ENCODE results near the gene CDK5RAP1.

CDK5RAP1 gene

GRCh38 chr20:33328157-33329137 is 72.9 kb downstream of the CDK5RAP1 start:
- DNase-seq: no peak

- no peak for DNase-seq
Observed at GRCh38 chr20:33325350-33325749, 76.0 kb downstream of the CDK5RAP1 start.

- DNase-seq: no peak
Observed at GRCh38 chr20:33323236-33323635, 78.1 kb downstream of the CDK5RAP1 start.

DNA sequence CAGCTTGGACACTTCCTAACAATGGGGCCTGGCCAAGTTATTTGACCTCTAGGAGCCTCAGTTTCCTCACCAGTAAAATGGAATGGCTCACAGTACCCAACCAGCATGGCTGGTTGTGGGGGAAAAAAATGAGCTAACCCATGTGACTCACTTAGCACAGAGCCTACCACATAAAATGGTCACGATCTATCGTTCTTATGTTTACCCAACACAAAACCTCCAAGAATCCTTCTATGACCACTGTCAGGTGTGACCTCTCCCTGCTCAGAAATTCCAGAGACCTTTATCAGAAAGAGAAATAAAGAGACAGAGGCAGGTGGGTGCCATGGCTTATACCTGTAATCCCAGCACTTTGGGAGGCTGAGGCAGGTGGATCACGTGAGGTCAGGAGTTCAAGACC is 78.9 kb downstream of the CDK5RAP1 start:
- no peak for DNase-seq

GRCh38 chr20:33320006-33320405 is 81.3 kb downstream of the CDK5RAP1 start:
- no peak for DNase-seq

DNA sequence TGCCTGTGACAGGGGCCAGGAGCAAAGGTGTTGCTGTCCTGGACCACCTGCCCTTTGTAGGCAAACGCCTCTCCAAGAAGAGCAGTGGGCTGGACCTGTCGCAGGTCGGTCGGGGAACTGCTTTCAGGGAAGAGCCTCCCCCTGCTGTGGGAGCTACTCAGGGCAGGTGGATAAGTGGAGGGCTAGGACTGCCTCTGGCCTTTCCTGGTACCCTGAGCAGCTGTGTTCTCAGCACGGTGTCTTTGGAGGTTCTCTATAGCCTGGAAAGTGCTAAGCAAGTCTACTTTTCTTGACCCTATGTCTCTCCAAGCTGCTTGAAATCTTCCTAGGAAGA is 83.3 kb downstream of the CDK5RAP1 start:
- DNase-seq: no peak

DNA sequence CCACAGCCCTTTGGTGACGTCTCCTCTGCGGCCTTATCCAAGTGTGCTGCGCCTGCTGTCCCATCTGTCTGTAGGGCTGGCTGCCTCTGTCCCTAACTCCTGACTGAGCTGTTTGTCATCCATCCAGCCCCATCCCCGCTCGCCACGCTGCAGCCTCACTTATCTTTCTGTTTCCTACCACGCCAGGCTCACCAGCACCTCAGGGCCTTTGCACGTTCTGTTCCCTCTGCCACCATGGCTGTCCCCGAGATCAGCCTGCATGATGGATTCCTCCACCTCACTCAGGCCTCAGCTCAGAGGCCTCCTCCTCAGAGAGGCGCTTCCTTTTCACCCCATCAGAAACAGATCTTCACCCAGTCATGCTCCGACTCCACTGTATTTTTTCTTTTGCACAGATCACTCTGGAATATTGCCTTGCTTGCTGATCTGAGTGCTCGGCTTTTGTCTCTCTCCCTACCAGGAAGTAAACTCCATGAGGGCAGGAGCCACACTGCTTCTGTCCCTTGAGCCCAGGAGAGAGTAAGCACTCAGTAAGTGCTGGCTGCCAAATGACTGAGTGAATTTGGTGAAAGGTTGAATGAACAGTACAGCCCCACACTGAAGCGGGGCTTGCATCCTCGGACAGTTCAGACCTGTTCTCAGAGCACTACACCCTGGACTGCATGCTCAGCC is 83.8 kb downstream of the CDK5RAP1 start:
- no peak for DNase-seq

DNA sequence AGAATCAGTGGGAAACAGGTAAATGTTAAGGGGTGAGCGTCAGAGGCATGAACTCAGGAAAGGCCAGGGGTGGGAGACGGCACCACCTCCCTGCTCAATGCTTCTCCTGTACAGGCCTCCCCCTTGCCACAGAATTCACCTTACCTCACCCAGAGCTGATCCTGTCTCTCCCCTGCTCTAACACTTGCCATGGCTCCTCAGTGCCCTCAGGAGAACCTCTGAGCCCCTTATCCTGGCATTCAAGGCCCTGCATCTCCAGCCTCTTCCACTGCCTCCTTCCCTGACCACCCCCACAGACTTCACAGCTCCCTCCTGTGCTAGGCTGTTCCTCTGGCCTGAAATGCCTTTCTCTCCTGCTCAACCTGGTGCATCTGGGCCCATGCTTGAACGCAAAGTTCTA is 84.4 kb downstream of the CDK5RAP1 start:
- no peak for DNase-seq

DNA sequence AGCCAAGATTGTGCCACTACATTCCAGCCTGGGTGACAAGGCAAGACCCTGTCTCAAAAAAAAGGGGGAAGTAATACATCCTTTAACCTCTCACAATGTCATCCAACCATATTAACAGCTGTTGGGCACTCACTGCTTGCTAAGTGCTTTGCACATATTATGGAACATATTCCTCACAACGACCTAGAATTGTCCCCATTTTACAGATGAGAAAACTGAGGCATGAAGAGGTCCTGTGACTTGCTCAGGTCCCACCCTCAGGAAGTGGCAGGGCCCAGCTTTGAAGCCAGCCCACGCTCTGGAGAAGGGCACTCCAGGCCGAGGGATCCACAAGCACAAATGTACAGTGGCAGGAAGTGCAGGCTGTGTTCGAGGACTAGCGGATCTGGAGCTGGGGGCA is 85.0 kb downstream of the CDK5RAP1 start:
- no peak for DNase-seq

DNA sequence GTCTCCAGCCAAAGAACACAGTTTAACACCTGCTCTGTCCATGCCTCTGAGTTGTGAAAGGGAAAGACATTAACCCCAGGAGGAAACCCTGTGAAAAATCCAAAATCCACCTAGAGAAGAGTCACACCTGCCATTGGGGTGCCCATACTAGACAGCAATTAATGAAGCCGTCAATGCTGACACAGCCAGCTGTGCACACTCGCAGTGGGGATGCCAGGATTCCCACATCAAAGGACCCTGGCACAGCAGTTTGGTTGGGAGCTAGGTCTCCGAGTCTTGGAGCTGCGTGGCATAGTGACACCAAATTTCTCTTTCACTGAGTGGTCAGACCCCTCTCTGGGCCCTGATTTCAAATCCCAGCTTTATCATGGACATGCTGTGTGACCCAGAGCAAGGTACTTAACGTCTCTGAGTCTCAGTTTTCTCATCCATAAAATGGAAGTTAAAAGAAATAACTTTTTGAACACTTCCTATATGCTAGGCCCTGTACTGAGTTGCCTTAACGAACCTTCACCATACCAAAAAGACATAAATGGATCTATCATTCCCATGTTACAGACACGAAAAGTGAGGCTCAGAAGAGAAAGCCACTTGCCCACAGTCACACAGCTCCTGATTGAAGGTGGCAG is 87.5 kb downstream of the CDK5RAP1 start:
- no peak for DNase-seq

DNA sequence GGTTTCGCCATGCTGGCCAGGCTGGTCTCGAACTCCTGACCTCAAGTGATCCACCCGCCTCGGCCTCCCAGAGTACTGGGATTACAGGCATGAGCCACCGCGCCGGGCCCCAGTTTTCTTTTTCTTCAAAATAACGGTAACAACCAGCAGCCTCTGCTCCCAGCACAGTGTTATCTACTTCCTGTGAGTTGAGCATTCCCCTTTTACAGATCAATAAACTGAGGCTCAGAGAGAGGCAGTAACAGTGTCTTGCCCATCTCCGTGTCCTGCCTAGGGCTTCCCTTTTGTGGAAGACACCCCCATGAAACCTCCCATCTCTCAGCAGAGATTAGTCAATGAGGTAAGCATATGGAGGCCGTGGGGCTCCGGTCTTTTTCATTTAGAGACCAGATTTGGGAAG is 88.7 kb downstream of the CDK5RAP1 start:
- no peak for DNase-seq

DNA sequence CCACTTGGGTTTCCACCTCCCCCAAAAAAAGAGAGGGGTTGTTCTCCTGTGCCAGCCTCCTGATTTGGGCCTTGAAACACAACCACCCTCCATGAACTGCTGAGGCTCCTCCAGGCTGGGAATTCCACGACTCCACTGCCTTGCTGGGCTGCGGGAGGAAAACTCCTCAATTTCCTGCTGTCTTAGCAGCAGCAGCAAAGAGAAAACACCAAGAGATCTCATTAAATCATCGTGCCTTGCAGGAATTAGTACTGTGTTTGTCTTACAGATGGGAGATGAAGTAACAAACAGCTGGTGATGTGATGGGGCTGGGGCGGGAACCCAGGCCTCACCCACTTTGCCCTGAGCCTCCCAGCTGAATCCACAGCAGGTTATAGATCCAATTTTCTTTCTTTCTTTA is 89.3 kb downstream of the CDK5RAP1 start:
- DNase-seq: no peak

GRCh38 chr20:33311011-33311410 is 90.3 kb downstream of the CDK5RAP1 start:
- no peak for DNase-seq

- no peak for DNase-seq
Observed at GRCh38 chr20:33310327-33310899, 90.9 kb downstream of the CDK5RAP1 start.

DNA sequence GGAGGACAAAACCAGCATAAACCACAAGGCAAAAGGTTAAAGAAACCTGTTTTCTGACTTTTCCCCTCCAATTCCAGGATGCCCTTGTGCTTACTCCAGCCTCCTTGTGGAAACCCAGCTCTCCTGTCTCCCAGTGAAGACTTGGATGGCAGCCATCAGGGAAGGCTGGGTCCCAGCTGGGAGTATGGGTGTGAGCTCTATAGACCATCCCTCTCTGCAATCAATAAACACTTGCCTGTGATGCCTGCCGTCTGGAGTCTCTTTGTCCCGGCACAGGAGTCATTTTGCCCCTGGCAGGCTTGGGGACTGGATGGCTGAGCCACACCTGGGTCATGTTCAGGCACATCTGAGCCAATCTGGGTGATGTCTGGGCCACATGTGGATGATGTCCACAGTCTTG is 91.7 kb downstream of the CDK5RAP1 start:
- DNase-seq: no peak
